Measurements from ENCODE around the gene DDX50. TPM values are rescaled to one million over a fixed set of nuclear protein-coding genes. Genes with fewer than 3 reads are reported as not detected.

Gene DDX50
- total RNA-seq, 1 donor from 2014 or later, result 42.3 TPM

GRCh38 chr10:68880181-68880580, 20.9 kb upstream of the DDX50 start:
- no peaks in the 10 kb centered on the region for H3K27me3 Mint-ChIP-seq
- H3K4me3 Mint-ChIP-seq (ENCODE audit: low read depth), result no peak overlapping the region
- DNase-seq (ENCODE audit: low spot score, unreplicated experiment), result no peak
- H3K36me3 Mint-ChIP-seq (ENCODE audit: insufficient read depth), result peaks cover 4% of the 10 kb centered on the region
- H3K4me1 Mint-ChIP-seq (ENCODE audit: low read depth), result peaks cover 36% of the 10 kb centered on the region
- H3K9me3 Mint-ChIP-seq (ENCODE audit: low read depth), result no peaks in the 10 kb centered on the region
- TF ChIP-seq CTCF (IDR thresholded peaks at IDR 0.05; ENCODE audit: unreplicated experiment), result no peak
- no peak overlapping the region for H3K27ac Mint-ChIP-seq

GRCh38 chr10:68895041-68895440, 6.1 kb upstream of the DDX50 start:
- peaks cover 1% of the 10 kb centered on the region for H3K4me1 Mint-ChIP-seq (ENCODE audit: low read depth)
- H3K27me3 Mint-ChIP-seq, result no peaks in the 10 kb centered on the region
- no peaks in the 10 kb centered on the region for H3K9me3 Mint-ChIP-seq (ENCODE audit: low read depth)
- H3K36me3 Mint-ChIP-seq (ENCODE audit: insufficient read depth), result no peaks in the 10 kb centered on the region
- TF ChIP-seq CTCF (IDR thresholded peaks at IDR 0.05; ENCODE audit: unreplicated experiment), result no peak
- DNase-seq (ENCODE audit: low spot score, unreplicated experiment), result no peak
- H3K4me3 Mint-ChIP-seq (ENCODE audit: low read depth), result no peak overlapping the region
- no peak overlapping the region for H3K27ac Mint-ChIP-seq

DNA sequence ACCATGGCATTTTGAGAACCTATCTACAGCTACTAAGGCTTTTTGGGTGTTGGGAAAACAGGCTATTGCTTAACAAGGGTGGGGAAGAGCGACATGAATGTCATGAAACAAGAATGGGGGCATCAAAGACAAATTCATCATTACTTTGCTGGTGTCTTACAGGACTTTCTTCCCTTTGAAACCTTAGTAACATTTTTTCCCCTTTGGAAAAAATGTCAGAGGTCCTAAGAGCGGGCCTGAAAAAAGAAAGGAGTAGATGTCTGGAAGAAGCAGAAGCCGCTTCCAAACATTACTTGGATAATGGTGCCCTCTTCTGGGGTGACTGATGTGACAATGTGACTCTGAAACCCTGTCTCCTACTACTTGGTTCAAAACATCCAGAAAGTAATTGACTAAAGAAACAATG, 3.8 kb upstream of the DDX50 start:
- no peaks in the 10 kb centered on the region for H3K36me3 Mint-ChIP-seq (ENCODE audit: insufficient read depth)
- no peak overlapping the region for H3K4me3 Mint-ChIP-seq (ENCODE audit: low read depth)
- DNase-seq (ENCODE audit: low spot score, unreplicated experiment), result peak; percentile 15
- no peaks in the 10 kb centered on the region for H3K9me3 Mint-ChIP-seq (ENCODE audit: low read depth)
- H3K27me3 Mint-ChIP-seq, result no peaks in the 10 kb centered on the region
- no peak overlapping the region for H3K27ac Mint-ChIP-seq
- peak; percentile 62 for TF ChIP-seq CTCF (IDR thresholded peaks at IDR 0.05; ENCODE audit: unreplicated experiment)
- H3K4me1 Mint-ChIP-seq (ENCODE audit: low read depth), result peaks cover 11% of the 10 kb centered on the region

- H3K27ac Mint-ChIP-seq, result peak overlapping the region; percentile 61
- H3K4me3 Mint-ChIP-seq (ENCODE audit: low read depth), result peak overlapping the region; percentile 29
- TF ChIP-seq CTCF (IDR thresholded peaks at IDR 0.05; ENCODE audit: unreplicated experiment), result no peak
- no peaks in the 10 kb centered on the region for H3K9me3 Mint-ChIP-seq (ENCODE audit: low read depth)
- peaks cover 3% of the 10 kb centered on the region for H3K36me3 Mint-ChIP-seq (ENCODE audit: insufficient read depth)
- peaks cover 19% of the 10 kb centered on the region for H3K4me1 Mint-ChIP-seq (ENCODE audit: low read depth)
- H3K27me3 Mint-ChIP-seq, result no peaks in the 10 kb centered on the region
- DNase-seq (ENCODE audit: low spot score, unreplicated experiment), result no peak
These were observed 1.8 kb upstream of the DDX50 start for GRCh38 chr10:68899186-68899745.

DNA sequence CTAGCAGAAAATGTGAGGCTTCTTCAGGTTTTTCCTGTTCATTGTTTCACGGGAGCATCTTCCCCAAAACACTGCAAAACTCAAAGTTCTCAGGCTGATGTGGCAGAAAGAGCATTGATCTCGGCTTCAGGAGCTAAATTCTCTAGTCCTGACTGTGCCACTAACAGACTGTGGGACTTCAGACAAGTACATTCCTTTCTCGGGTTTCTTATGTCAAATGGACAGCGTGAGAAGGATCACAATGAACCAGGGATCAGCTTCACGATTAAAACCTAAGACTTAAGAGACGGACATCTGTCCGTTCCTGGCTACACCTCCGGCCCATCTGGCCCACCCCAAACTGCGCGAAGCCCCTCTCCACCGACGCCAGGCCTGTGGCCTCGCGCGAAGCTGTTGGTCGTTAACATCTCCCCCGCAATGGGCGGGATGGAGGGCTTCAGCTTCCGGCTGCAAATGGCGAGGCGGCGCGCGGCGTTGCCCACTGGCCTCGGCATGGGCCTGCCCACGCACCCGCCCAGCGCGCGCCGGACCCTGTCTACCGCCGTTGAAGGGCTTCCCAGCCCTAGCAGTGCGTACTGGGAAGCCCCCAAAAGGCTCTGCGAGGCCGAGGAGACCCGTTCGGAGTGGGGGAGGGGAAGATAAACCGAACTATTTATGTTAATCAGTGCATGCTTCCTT, 549 bp upstream of the DDX50 start:
- H3K4me3 Mint-ChIP-seq (ENCODE audit: low read depth), result peak overlapping the region; percentile 90
- peak overlapping the region; percentile 99 for H3K27ac Mint-ChIP-seq
- no peak for TF ChIP-seq CTCF (IDR thresholded peaks at IDR 0.05; ENCODE audit: unreplicated experiment)
- H3K27me3 Mint-ChIP-seq, result no peaks in the 10 kb centered on the region
- peaks cover 3% of the 10 kb centered on the region for H3K36me3 Mint-ChIP-seq (ENCODE audit: insufficient read depth)
- H3K9me3 Mint-ChIP-seq (ENCODE audit: low read depth), result no peaks in the 10 kb centered on the region
- no peak for DNase-seq (ENCODE audit: low spot score, unreplicated experiment)
- H3K4me1 Mint-ChIP-seq (ENCODE audit: low read depth), result peaks cover 20% of the 10 kb centered on the region
